ENCODE results near the gene SMARCAD1. TPM values are rescaled to one million over a fixed set of nuclear protein-coding genes. Genes with fewer than 3 reads are reported as not detected.

SMARCAD1 gene, protein sequence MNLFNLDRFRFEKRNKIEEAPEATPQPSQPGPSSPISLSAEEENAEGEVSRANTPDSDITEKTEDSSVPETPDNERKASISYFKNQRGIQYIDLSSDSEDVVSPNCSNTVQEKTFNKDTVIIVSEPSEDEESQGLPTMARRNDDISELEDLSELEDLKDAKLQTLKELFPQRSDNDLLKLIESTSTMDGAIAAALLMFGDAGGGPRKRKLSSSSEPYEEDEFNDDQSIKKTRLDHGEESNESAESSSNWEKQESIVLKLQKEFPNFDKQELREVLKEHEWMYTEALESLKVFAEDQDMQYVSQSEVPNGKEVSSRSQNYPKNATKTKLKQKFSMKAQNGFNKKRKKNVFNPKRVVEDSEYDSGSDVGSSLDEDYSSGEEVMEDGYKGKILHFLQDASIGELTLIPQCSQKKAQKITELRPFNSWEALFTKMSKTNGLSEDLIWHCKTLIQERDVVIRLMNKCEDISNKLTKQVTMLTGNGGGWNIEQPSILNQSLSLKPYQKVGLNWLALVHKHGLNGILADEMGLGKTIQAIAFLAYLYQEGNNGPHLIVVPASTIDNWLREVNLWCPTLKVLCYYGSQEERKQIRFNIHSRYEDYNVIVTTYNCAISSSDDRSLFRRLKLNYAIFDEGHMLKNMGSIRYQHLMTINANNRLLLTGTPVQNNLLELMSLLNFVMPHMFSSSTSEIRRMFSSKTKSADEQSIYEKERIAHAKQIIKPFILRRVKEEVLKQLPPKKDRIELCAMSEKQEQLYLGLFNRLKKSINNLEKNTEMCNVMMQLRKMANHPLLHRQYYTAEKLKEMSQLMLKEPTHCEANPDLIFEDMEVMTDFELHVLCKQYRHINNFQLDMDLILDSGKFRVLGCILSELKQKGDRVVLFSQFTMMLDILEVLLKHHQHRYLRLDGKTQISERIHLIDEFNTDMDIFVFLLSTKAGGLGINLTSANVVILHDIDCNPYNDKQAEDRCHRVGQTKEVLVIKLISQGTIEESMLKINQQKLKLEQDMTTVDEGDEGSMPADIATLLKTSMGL
- polyA plus RNA-seq: 14.8 to 27.8 TPM (median 18.4 TPM) in 3 replicates
- 23.3 TPM for polyA plus RNA-seq (2011; ENCODE audit: low read depth)
- 7.8 and 16.4 TPM in 2 replicates for polyA plus RNA-seq (2011; cell fraction: cytosol; rRNA removed)
- polyA plus RNA-seq (2011; cell fraction: nucleus; rRNA removed): 27.9 and 41.9 TPM in 2 replicates
- 8.3 and 12.6 TPM in 2 replicates for polyA plus RNA-seq (2012; ENCODE audit: low replicate concordance)
- polyA minus RNA-seq: 8.5 to 51.0 TPM (median 27.5 TPM) in 3 replicates
- polyA minus RNA-seq (2011; cell fraction: cytosol; rRNA and poly(A)+ RNA removed): 11.3 TPM
- 27.4 and 60.0 TPM in 2 replicates for polyA minus RNA-seq (2011; cell fraction: nucleus; rRNA and poly(A)+ RNA removed)

DNA sequence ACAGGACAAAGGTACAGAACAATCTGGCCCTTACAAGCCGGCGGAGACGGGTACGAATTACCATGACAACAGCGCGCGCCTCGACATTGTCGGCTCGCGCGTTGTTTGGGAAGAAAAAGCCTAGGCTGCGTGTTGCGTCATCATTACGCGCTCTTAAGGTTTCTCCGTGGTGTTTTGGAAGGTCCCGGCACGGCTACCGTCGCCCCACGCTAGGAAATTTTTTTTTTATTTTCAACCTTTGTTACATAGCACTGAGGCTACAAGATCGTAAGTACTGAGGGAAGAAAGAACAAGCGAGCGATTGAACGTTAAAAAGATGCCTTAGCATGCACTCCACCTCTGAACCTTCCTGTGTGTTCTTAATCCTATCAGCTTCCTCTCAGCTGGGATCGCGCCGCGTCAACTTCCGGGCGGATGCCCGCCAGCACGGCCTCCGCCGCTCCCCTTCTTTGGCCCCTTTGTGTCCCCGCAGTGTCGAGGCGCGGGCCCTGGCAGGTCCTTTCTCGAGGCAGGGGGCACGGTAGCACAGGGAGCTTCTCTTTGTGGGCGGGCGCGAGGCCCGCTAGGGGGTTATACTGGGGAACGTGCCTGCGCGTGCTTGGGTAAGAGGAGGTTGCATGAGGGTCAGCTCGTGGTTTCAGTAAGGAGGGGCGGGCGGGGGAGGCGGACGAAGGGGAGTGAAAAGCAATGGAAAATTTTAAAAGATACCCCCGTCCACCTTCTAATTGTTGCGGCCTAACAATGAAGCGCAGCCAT lies at the start of gene SMARCAD1:
Gene SMARCAD1 (plus strand): TSS at position 397 of the 756 bp plus-strand sequence. CDS start 530 bp downstream, outside the sequence.
- Histone ChIP-seq H4K20me1 (ENCODE audit: control insufficient read depth, extremely low read depth, insufficient read depth, low read length) (no peaks in the 10 kb centered on the region), H3K27ac (ENCODE audit: control insufficient read depth, insufficient read depth, low read length) (peak within 1 kb of the TSS; percentile 98), H3K36me3 (ENCODE audit: control insufficient read depth in 2 of 2, extremely low read depth in 1 of 2, insufficient read depth in 2 of 2, low read length in 2 of 2) (peaks cover 3 to 11% of the 10 kb centered on the region in 2 experiments), H2AFZ (ENCODE audit: control insufficient read depth, low read length) (peak within 1 kb of the TSS; percentile 99), H3K4me1 (ENCODE audit: control insufficient read depth, extremely low read depth, insufficient read depth, low read length) (peaks cover 17% of the 10 kb centered on the region), H3K9ac (ENCODE audit: control insufficient read depth, extremely low read depth, insufficient read depth, low read length) (peak within 1 kb of the TSS; percentile 95), H3K9me1 (ENCODE audit: control insufficient read depth, extremely low read depth, insufficient read depth, low read length) (no peaks in the 10 kb centered on the region), H3K79me2 (ENCODE audit: control insufficient read depth, insufficient read depth, low read length) (peaks cover 40% of the 10 kb centered on the region), H3K27me3 (ENCODE audit: control insufficient read depth, extremely low read depth, insufficient read depth, low read length) (no peaks in the 10 kb centered on the region), H3K4me3 (ENCODE audit: control insufficient read depth in 2 of 3, extremely low read depth in 1 of 3, insufficient read depth in 2 of 3, low read depth in 1 of 3, low read length in 3 of 3) (peak within 1 kb of the TSS; percentile 82 to 97 (median 88)), H3K9me3 (ENCODE audit: control insufficient read depth, low read depth, low read length) (no peaks in the 10 kb centered on the region), H3K4me2 (ENCODE audit: control insufficient read depth, extremely low read depth, insufficient read depth, low read depth, low read length) (peak within 1 kb of the TSS; percentile 96)
- TF ChIP-seq, protein P1, sequence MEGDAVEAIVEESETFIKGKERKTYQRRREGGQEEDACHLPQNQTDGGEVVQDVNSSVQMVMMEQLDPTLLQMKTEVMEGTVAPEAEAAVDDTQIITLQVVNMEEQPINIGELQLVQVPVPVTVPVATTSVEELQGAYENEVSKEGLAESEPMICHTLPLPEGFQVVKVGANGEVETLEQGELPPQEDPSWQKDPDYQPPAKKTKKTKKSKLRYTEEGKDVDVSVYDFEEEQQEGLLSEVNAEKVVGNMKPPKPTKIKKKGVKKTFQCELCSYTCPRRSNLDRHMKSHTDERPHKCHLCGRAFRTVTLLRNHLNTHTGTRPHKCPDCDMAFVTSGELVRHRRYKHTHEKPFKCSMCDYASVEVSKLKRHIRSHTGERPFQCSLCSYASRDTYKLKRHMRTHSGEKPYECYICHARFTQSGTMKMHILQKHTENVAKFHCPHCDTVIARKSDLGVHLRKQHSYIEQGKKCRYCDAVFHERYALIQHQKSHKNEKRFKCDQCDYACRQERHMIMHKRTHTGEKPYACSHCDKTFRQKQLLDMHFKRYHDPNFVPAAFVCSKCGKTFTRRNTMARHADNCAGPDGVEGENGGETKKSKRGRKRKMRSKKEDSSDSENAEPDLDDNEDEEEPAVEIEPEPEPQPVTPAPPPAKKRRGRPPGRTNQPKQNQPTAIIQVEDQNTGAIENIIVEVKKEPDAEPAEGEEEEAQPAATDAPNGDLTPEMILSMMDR (optimal IDR thresholded peaks at IDR 0.05 in 1 of 3, IDR thresholded peaks at IDR 0.05 in 1 of 3, conservative IDR thresholded peaks at IDR 0.05 in 1 of 3; ENCODE audit: extremely low read depth in 1 of 3, insufficient read depth in 2 of 3, low read length in 3 of 3): no peak
- TF ChIP-seq EZH2 (IDR thresholded peaks at IDR 0.05; ENCODE audit: low read length): no peak
- dilution Hi-C loops (cut with MboI; ENCODE audit: extremely low pct_ligation_motif_present, low sequenced_read_pairs): no loop called here
- FAIRE-seq (peak; percentile 90), DNase-seq (ENCODE audit: low read depth, low spot score) (peak; percentile 28)

DNA sequence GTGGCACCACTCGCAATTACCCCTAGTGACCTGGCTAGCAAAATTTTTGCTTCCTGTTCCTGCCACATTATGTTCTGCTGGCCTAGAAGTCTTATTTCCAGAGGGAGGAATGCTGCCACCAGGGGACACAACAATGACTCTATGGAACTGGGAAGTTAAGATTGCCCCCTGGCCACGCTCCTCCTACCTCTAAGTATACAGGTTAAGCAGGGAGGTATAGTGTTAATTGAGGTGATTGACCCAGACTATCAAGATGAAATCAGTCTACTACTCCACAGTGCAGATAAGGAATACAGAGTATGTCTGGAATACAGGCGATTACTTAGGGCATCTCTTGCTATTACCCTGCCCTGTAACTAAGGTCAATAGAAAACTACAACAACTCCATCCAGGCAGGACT lies 48.8 kb upstream of the SMARCAD1 start:
- Histone ChIP-seq H4K20me1 (ENCODE audit: control insufficient read depth, extremely low read depth, insufficient read depth, low read length) (no peaks in the 10 kb centered on the region), H3K4me1 (ENCODE audit: control insufficient read depth, extremely low read depth, insufficient read depth, low read length) (no peaks in the 10 kb centered on the region), H3K9me1 (ENCODE audit: control insufficient read depth, extremely low read depth, insufficient read depth, low read length) (no peaks in the 10 kb centered on the region), H3K36me3 (ENCODE audit: control insufficient read depth in 2 of 2, extremely low read depth in 1 of 2, insufficient read depth in 2 of 2, low read length in 2 of 2) (no peaks in the 10 kb centered on the region), H3K27ac (ENCODE audit: control insufficient read depth, insufficient read depth, low read length) (no peak overlapping the region), H3K4me3 (ENCODE audit: control insufficient read depth in 2 of 3, extremely low read depth in 1 of 3, insufficient read depth in 2 of 3, low read depth in 1 of 3, low read length in 3 of 3) (no peak overlapping the region), H3K79me2 (ENCODE audit: control insufficient read depth, insufficient read depth, low read length) (no peaks in the 10 kb centered on the region), H3K4me2 (ENCODE audit: control insufficient read depth, extremely low read depth, insufficient read depth, low read depth, low read length) (no peak overlapping the region), H3K9ac (ENCODE audit: control insufficient read depth, extremely low read depth, insufficient read depth, low read length) (no peak overlapping the region), H3K9me3 (ENCODE audit: control insufficient read depth, low read depth, low read length) (no peaks in the 10 kb centered on the region), H3K27me3 (ENCODE audit: control insufficient read depth, extremely low read depth, insufficient read depth, low read length) (no peaks in the 10 kb centered on the region), H2AFZ (ENCODE audit: control insufficient read depth, low read length) (no peak overlapping the region)
- DNase-seq (ENCODE audit: low read depth, low spot score) (no peak), FAIRE-seq (no peak)
- TF ChIP-seq, protein P1 (optimal IDR thresholded peaks at IDR 0.05 in 1 of 3, IDR thresholded peaks at IDR 0.05 in 1 of 3, conservative IDR thresholded peaks at IDR 0.05 in 1 of 3; ENCODE audit: extremely low read depth in 1 of 3, insufficient read depth in 2 of 3, low read length in 3 of 3): no peak
- dilution Hi-C loops (cut with MboI; ENCODE audit: extremely low pct_ligation_motif_present, low sequenced_read_pairs): no loop called here

Data from keratinocyte (primary cell).